NCI-H1930 (cell line): Measurements from ENCODE around the gene YIF1B.
"Not testable (repeated sequence)": the region's sequence is repeated elsewhere in the genome, so short reads cannot be mapped to it uniquely, and the experiment has no call there.

Experiments
- DNase-seq, 2 experiments: peaks; one replicate each; lab custom pipeline; 2025; lab: John Stamatoyannopoulos, UW

Gene YIF1B

GRCh38 chr19:38274739-38275138 lies 41.0 kb downstream of the YIF1B start:
- no peak for DNase-seq

GRCh38 chr19:38273499-38273898 lies 42.2 kb downstream of the YIF1B start:
- DNase-seq: no peak

GRCh38 chr19:38270587-38271167 lies 45.1 kb downstream of the YIF1B start:
- DNase-seq: no peak

GRCh38 chr19:38268539-38268938 lies 47.2 kb downstream of the YIF1B start:
- DNase-seq: no peak

GRCh38 chr19:38267761-38268483 lies 47.8 kb downstream of the YIF1B start:
- DNase-seq: no peak

GRCh38 chr19:38266981-38267597 lies 48.7 kb downstream of the YIF1B start:
- no peak for DNase-seq

- DNase-seq: no peak
These were observed 49.8 kb downstream of the YIF1B start for GRCh38 chr19:38265921-38266429.

GRCh38 chr19:38265213-38265861 lies 50.4 kb downstream of the YIF1B start:
- no peak for DNase-seq

GRCh38 chr19:38264486-38265212 lies 51.1 kb downstream of the YIF1B start, which contains the start of gene SPINT2:
SPINT2 (plus strand) TSS chr19:38264573; CDS start chr19:38264893, 320 bp downstream.
- peak; percentile 96 to 99 for DNase-seq

GRCh38 chr19:38263689-38264485 lies 51.9 kb downstream of the YIF1B start:
- DNase-seq: peak in 1 of 2 experiments; percentile 99

GRCh38 chr19:38262585-38263268 lies 53.0 kb downstream of the YIF1B start:
- DNase-seq: no peak

GRCh38 chr19:38261942-38262341 lies 53.8 kb downstream of the YIF1B start:
- DNase-seq: not testable (repeated sequence)

- DNase-seq: no peak
These were observed 60.2 kb downstream of the YIF1B start for GRCh38 chr19:38255383-38256014.

- DNase-seq: no peak
These were observed 62.0 kb downstream of the YIF1B start for GRCh38 chr19:38253788-38254187.
